Peyer's patch (tissue), 4 donors: ENCODE results near the gene SCAMP1. TPM values are rescaled to one million over a fixed set of nuclear protein-coding genes. Genes with fewer than 3 reads are reported as not detected.
A peak's percentile ranks its signal among the peaks of the same experiment; 100 is the strongest.

ENCODE experiments used
- DNase-seq, 3 donors: peaks; one replicate each; pipeline ENCODE4 v3.0.0-alpha.2; 2017 to 2019
- H3K27ac ChIP-seq, 4 donors: fragments of 200-600 bp; sonication (generic); one replicate each; pipeline ENCODE4 v1.5.1; 2016 to 2019
- H3K27me3 ChIP-seq, 2 donors: fragments of 200-600 bp; sonication (generic); one replicate each; pipeline ENCODE4 v1.5.1; 2019
- H3K36me3 ChIP-seq, 3 donors: fragments of 200-600 bp; sonication (generic); one replicate each; pipeline ENCODE4 v1.5.1; 2016 to 2019
- H3K4me1 ChIP-seq, 4 donors: fragments of 200-600 bp; sonication (generic); one replicate each; pipeline ENCODE4 v1.5.1; 2016 to 2019
- H3K4me3 ChIP-seq, 4 donors: fragments of 200-600 bp; sonication (generic); 1 replicate in 3 of 4; 2 replicates in 1 of 4; pipeline ENCODE4 v1.5.1; 2016 to 2019; ENCODE audit warnings: mild to moderate bottlenecking in 1 of 4
- H3K9me3 ChIP-seq, 4 donors: fragments of 200-600 bp; sonication (generic); one replicate each; pipeline ENCODE4 v1.5.1; 2016 to 2019; ENCODE audit warnings: mild to moderate bottlenecking in 1 of 4
- POLR2A ChIP-seq, 2 donors: fragments of 450-650 bp; IDR thresholded peaks; one replicate each; pipeline ENCODE4 v1.5.1; 2017; ENCODE audit warnings: antibody characterized with exemption in 2 of 2, mild to moderate bottlenecking in 2 of 2, moderate library complexity in 2 of 2
- total RNA-seq, 4 donors: library from RNA; depleted of rRNA; stranded (reverse); fragments of >200 nt; gene quantifications; one replicate each; pipeline ENCODE4 v1.1.0, GENCODE V29; 2016
- TF ChIP-seq, protein P1 (sequence below), 6 experiments: fragments of 450-650 bp in 4 of 6; fragments of 200-600 bp in 2 of 6; sonication (generic) in 1 of 6; IDR thresholded peaks; one replicate each; pipeline ENCODE4 v1.5.1; 2017 to 2019; ENCODE audit warnings: antibody characterized with exemption in 6 of 6, mild to moderate bottlenecking in 3 of 6, moderate library complexity in 1 of 6

Gene SCAMP1
- total RNA-seq, 4 donors from 2014 or later = 10.6 to 17.3 (median 11.5) TPM

DNA sequence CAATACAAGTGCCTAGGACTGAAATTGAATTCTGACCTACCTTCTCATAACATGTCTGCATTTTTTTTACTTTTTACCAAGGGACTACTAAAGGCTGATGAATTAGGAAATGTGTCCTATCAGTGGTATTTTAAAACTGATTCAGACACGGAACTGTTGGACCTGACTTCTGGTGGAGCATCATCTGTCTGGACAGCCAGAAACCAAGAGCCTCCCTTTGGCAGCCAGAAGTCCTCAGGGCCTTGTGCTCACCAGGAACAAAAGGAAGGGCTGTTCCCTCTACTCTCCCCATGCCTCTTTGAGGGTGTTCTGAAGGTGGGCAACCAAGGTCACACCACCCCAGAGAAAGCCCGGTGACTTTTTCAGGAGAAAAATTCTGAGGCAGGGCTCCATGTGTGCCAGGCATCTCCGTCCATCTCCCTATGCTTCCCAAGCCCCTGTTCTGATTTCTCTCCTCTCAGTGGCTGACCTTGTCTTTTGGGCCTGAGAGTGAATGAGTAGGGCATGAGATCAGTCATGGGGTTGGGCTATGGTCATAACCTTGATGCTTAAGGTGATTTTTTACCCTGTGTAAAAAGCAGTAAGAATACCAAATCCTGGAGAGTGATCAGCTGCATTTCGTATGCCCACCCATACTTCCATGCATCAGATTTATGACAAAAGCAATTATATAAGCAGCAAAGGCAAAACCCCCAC lies 143.7 kb downstream of the SCAMP1 start:
- no peaks in the 10 kb centered on the region for H3K36me3 ChIP-seq
- H3K4me1 ChIP-seq = peaks cover 0 to 9% (median 0%) of the 10 kb centered on the region in 4 donors
- no peaks in the 10 kb centered on the region for H3K9me3 ChIP-seq
- H3K27ac ChIP-seq = peak overlapping the region in 3 of 4 donors; percentile 50 to 61 (median 57)
- DNase-seq = no peak
- H3K4me3 ChIP-seq = no peak overlapping the region
- TF ChIP-seq, protein P1, sequence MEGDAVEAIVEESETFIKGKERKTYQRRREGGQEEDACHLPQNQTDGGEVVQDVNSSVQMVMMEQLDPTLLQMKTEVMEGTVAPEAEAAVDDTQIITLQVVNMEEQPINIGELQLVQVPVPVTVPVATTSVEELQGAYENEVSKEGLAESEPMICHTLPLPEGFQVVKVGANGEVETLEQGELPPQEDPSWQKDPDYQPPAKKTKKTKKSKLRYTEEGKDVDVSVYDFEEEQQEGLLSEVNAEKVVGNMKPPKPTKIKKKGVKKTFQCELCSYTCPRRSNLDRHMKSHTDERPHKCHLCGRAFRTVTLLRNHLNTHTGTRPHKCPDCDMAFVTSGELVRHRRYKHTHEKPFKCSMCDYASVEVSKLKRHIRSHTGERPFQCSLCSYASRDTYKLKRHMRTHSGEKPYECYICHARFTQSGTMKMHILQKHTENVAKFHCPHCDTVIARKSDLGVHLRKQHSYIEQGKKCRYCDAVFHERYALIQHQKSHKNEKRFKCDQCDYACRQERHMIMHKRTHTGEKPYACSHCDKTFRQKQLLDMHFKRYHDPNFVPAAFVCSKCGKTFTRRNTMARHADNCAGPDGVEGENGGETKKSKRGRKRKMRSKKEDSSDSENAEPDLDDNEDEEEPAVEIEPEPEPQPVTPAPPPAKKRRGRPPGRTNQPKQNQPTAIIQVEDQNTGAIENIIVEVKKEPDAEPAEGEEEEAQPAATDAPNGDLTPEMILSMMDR (IDR thresholded peaks at IDR 0.05) = no peak
- H3K27me3 ChIP-seq = no peaks in the 10 kb centered on the region

DNA sequence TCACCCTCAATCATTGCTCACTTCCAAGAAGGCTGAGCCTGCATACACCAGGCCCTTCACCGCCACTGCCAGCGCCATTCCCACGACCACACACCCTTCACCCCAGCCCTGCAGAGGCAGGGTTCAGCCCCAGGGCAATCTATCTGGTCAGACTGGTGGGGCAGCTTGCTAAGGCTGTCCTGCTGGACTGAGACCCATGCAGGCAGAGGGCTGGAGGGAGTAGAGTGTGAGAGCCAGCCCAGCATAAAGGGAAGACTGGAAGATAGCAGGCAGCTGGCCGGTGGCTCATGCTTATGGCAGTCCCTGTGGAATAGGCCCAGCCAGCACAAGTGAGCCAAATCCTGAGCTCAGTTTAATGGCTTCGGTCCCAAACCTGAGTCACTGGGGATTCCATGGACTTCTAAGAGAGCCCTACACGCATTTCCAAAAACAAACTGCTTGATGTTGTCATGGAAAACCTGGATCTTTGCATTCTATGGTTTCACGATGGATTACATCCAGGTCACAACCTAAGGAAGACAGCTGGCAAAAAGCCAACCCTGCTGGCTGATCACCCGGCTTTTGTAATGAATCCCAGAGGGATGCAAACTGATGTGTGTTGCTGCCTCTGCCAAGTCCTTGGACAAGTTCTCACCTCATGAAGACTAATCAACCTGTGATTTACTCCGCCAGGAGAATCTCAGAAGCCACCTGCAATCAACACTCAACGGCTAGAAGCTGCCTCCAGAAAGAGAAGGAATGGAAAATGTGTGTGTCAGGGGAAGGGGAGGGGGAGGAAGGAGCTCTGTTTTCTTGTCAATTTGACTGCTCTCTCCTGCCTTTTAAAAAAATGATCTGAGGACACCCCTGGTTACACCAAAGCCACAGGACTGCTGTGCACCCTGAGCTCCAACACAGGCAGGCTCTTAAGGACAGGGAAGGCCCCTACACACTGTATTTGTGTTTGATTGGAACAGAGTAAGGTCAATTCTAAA lies 144.6 kb downstream of the SCAMP1 start:
- no peak overlapping the region for H3K4me3 ChIP-seq
- H3K4me1 ChIP-seq = peaks cover 0 to 18% (median 0%) of the 10 kb centered on the region in 4 donors
- peak in 2 of 3 donors; percentile 24 to 78 for DNase-seq

DNA sequence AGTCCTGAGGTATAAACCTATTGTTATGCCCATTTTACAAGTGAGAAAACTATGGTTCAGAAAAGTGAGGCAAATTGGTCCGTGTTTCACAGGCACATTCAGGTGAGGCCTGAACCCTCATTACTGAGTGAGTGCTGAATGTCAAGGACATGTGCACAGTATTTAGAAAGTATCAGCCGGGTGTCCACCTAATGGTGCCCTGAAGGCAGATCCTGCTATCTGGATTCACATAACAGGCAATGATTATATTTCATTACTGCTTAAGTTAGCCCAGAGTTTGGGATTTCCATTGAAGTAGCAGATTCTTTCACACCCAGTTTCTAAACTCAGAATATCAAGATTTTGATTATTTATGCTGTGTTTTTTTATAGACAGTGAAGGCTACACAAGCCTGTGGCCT lies 145.4 kb downstream of the SCAMP1 start:
- H3K4me3 ChIP-seq = no peak overlapping the region
- H3K36me3 ChIP-seq = no peaks in the 10 kb centered on the region
- H3K27me3 ChIP-seq = no peaks in the 10 kb centered on the region
- DNase-seq = no peak
- no peaks in the 10 kb centered on the region for H3K9me3 ChIP-seq
- peaks cover 0 to 20% (median 3%) of the 10 kb centered on the region in 4 donors for H3K4me1 ChIP-seq
- peak overlapping the region in 2 of 4 donors; percentile 57 to 61 for H3K27ac ChIP-seq
- TF ChIP-seq POLR2A (IDR thresholded peaks at IDR 0.05) = no peak
- TF ChIP-seq, protein P1 (IDR thresholded peaks at IDR 0.05) = no peak

More for the DNA sequence above, 144.6 kb downstream of the SCAMP1 start:
- Histone ChIP-seq H3K27me3 (no peaks in the 10 kb centered on the region), H3K36me3 (no peaks in the 10 kb centered on the region), H3K9me3 (no peaks in the 10 kb centered on the region), H3K27ac (peak overlapping the region in 3 of 4 donors; percentile 50 to 61 (median 57))
- TF ChIP-seq, protein P1 (IDR thresholded peaks at IDR 0.05) = no peak
- no peak for TF ChIP-seq POLR2A (IDR thresholded peaks at IDR 0.05)

DNA sequence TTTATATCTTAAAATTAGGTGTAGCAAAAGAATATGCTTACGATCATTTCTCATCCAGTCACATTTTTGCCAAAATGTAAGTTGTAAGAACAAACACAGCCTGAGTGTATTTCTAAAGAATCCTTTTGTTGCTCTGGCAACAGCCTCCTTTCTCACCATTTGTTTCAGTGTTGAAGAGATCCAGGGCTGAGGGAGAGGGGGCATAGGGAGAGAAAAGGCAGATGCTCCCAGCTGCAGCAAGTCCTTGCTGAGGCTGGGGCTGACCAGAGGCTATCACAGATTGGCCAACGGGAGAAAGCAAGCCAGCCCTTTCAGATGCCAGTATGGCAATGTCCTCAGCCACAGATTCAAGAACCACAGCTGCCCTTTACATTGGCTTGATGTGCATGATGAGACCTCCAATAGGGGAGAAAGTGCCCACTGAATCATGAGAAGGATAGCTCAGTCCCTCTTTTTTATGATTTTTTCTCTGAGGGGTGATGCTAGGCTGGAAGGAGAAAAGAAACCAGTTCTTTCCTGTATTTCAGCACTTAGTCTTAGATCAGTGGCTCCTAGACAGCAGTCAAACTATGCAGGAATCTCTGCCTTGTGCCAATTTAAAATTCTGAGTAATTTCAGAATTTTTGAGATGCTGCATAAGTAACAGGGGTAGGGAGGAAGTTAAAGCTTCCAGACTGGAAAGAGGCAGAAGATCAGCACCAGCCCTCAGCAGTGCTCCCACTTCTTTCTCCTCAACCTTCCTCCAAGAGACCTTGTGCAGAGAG lies 146.0 kb downstream of the SCAMP1 start:
- no peak overlapping the region for H3K4me3 ChIP-seq
- H3K27ac ChIP-seq = peak overlapping the region in 1 of 4 donors; percentile 61
- no peaks in the 10 kb centered on the region for H3K36me3 ChIP-seq
- no peaks in the 10 kb centered on the region for H3K9me3 ChIP-seq
- DNase-seq = no peak
- H3K4me1 ChIP-seq = peaks cover 0 to 20% (median 5%) of the 10 kb centered on the region in 4 donors
- no peaks in the 10 kb centered on the region for H3K27me3 ChIP-seq
- TF ChIP-seq, protein P1 (IDR thresholded peaks at IDR 0.05) = no peak
- no peak for TF ChIP-seq POLR2A (IDR thresholded peaks at IDR 0.05)

DNA sequence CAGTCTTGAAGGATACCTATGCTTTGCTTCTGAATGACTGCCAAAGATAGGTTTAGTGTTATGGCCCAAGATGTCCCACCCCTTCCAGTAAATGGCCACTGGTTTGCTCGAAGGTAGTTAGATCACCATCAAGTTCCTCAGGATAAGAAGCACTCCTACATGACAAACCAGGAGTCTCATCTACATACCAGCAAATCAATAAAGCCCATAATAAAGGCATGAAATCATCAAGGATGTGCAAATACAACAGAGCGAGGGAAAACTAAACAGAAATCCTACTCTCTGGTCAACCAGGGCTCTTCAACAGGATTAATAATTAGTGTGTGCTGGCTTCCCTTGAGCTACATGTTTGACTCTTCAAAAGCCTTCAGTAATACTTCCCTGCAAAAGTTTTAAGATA lies 147.1 kb downstream of the SCAMP1 start:
- Histone ChIP-seq H3K4me1 (peaks cover 0 to 24% (median 5%) of the 10 kb centered on the region in 4 donors), H3K4me3 (peak overlapping the region in 2 of 4 donors; percentile 8 to 9), H3K27me3 (no peaks in the 10 kb centered on the region), H3K36me3 (no peaks in the 10 kb centered on the region), H3K9me3 (no peaks in the 10 kb centered on the region), H3K27ac (no peak overlapping the region)
- DNase-seq = no peak
- no peak for TF ChIP-seq POLR2A (IDR thresholded peaks at IDR 0.05)
- TF ChIP-seq, protein P1 (IDR thresholded peaks at IDR 0.05) = no peak
